ENCODE measurements around the gene MGAT5B. TPM values are rescaled to one million over a fixed set of nuclear protein-coding genes. Genes with fewer than 3 reads are reported as not detected.

MGAT5B gene
- polyA plus RNA-seq, 1 experiment: 0.58 TPM

DNA sequence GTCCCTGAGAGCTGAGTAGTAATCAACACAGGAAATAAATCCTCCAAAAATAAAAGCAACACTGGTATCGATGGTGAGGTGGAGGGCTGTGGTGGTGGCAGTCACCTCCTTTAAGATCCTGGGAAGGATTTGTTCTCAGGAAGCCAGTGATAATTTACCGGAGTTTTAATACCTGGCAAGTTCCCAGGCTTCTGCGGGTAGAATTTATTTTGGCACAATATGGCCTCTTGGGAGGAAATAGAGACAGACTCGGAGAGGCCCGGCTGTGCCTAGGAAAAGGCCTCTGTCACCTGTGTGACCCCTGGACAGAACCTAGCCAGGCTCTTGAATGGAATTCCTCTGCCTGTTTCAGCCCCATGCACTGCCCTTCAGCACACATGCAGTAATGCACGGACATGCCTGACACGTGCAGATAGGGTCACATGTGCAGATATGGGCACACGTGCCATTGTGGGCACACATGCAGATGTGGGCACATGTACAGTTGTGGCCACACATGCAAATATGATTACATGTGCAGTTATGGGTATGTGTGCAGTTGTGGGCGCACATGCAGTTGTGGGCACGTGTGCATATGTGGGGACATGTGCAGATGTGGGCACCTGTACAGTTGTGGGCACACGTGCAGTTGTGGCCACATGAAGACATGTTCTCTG, 33.5 kb downstream of the MGAT5B start:
- TF ChIP-seq, protein P1, sequence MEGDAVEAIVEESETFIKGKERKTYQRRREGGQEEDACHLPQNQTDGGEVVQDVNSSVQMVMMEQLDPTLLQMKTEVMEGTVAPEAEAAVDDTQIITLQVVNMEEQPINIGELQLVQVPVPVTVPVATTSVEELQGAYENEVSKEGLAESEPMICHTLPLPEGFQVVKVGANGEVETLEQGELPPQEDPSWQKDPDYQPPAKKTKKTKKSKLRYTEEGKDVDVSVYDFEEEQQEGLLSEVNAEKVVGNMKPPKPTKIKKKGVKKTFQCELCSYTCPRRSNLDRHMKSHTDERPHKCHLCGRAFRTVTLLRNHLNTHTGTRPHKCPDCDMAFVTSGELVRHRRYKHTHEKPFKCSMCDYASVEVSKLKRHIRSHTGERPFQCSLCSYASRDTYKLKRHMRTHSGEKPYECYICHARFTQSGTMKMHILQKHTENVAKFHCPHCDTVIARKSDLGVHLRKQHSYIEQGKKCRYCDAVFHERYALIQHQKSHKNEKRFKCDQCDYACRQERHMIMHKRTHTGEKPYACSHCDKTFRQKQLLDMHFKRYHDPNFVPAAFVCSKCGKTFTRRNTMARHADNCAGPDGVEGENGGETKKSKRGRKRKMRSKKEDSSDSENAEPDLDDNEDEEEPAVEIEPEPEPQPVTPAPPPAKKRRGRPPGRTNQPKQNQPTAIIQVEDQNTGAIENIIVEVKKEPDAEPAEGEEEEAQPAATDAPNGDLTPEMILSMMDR (IDR thresholded peaks at IDR 0.05; ENCODE audit: insufficient read depth, low read depth, low read length): no peak
- no peaks in the 10 kb centered on the region for H3K27me3 ChIP-seq (ENCODE audit: control insufficient read depth, insufficient read depth, low read length)
- ChIA-PET CTCF (no interaction called here), POLR2A (no interaction called here)
- H3K36me3 ChIP-seq (ENCODE audit: control insufficient read depth, insufficient read depth, low read length): no peaks in the 10 kb centered on the region
- no peak overlapping the region for H3K4me3 ChIP-seq (ENCODE audit: low read depth, low read length)
- no peak for DNase-seq (ENCODE audit: low read depth)

DNA sequence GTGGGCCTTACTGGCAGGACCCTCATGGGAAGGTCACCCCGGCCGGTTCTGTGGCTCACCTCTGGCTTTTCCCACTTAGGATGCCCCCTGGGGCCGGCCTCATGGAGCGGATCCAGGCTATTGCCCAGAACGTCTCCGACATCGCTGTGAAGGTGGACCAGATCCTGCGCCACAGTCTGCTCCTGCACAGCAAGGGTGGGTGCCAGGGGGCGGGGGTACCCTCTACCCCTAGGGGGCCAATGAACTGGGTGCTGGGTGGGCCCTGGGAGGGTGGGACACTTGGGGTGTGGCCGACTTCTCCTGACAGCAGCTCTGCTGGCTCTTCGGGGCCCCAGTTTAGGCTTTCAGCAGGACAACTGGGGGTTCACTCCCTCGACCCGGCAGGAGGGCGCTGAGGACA, 34.3 kb downstream of the MGAT5B start:
- H3K36me3 ChIP-seq (ENCODE audit: control insufficient read depth, insufficient read depth, low read length): no peaks in the 10 kb centered on the region
- ChIA-PET CTCF (no interaction called here), POLR2A (no interaction called here)
- no peak overlapping the region for H3K4me3 ChIP-seq (ENCODE audit: low read depth, low read length)
- DNase-seq (ENCODE audit: low read depth): no peak
- no peaks in the 10 kb centered on the region for H3K27me3 ChIP-seq (ENCODE audit: control insufficient read depth, insufficient read depth, low read length)
- TF ChIP-seq, protein P1 (IDR thresholded peaks at IDR 0.05; ENCODE audit: insufficient read depth, low read depth, low read length): no peak

DNA sequence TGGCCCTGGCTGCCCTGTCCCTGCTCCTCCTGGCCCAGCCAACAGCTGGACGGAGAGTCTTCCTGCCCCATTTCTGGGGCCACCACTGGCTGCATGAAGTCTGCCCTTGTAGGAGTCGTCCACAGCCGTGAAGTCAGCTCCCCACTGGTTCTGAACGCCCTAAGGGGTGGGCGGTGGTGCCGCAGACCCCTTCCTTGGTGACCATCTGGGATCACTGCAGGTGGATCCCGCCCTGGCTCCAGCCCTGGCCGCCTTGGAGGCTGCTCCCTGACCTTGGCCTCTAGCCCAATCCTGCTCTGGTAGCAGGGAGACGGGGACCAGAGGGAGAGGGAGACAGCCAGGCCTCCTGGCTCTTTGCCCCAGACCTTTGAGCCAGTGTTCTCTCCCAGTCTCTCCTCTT, 35.4 kb downstream of the MGAT5B start:
- POLR2A ChIA-PET: no interaction called here
- Histone ChIP-seq H3K27me3 (ENCODE audit: control insufficient read depth, insufficient read depth, low read length) (no peaks in the 10 kb centered on the region), H3K36me3 (ENCODE audit: control insufficient read depth, insufficient read depth, low read length) (no peaks in the 10 kb centered on the region), H3K4me3 (ENCODE audit: low read depth, low read length) (no peak overlapping the region)
- no peak for DNase-seq (ENCODE audit: low read depth)
- CTCF ChIA-PET: no interaction called here
- TF ChIP-seq, protein P1 (IDR thresholded peaks at IDR 0.05; ENCODE audit: insufficient read depth, low read depth, low read length): no peak

DNA sequence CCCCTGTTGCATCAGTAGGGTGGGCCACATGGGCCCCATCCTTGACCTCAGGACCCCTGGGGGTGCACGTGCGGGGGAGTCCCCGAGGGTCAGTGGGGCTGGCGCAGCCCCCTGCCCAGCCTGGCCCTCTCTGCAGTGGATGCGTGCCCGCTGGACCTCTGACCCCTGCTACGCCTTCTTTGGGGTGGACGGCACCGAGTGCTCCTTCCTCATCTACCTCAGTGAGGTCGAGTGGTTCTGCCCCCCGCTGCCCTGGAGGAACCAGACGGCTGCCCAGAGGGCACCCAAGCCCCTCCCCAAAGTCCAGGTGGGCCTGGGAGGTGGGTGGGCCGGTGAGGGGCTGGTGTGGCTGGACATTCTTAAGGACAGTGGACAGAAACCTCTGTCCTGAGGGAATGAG, 35.9 kb downstream of the MGAT5B start:
- CTCF ChIA-PET: no interaction called here
- DNase-seq (ENCODE audit: low read depth): no peak
- TF ChIP-seq, protein P1 (IDR thresholded peaks at IDR 0.05; ENCODE audit: insufficient read depth, low read depth, low read length): no peak
- Histone ChIP-seq H3K4me3 (ENCODE audit: low read depth, low read length) (no peak overlapping the region), H3K36me3 (ENCODE audit: control insufficient read depth, insufficient read depth, low read length) (no peaks in the 10 kb centered on the region), H3K27me3 (ENCODE audit: control insufficient read depth, insufficient read depth, low read length) (no peaks in the 10 kb centered on the region)
- POLR2A ChIA-PET: no interaction called here

DNA sequence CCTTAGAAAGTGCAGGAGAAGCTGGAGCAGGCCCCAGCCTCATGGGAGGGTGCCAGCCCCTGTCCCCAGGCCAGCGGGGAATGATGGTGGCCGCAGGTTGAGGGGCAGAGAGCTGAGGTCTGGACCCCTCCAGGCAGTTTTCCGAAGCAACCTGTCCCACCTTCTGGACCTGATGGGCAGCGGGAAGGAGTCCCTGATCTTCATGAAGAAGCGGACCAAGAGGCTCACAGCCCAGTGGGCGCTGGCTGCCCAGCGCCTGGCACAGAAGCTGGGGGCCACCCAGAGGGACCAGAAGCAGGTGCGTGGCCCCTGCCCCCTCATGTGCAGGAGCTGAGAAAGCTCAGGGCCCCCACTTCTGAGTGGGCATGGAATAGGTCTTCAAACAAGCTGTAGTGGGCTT, 36.8 kb downstream of the MGAT5B start:
- no peak for DNase-seq (ENCODE audit: low read depth)
- Histone ChIP-seq H3K4me3 (ENCODE audit: low read depth, low read length) (no peak overlapping the region), H3K36me3 (ENCODE audit: control insufficient read depth, insufficient read depth, low read length) (no peaks in the 10 kb centered on the region), H3K27me3 (ENCODE audit: control insufficient read depth, insufficient read depth, low read length) (no peaks in the 10 kb centered on the region)
- TF ChIP-seq, protein P1 (IDR thresholded peaks at IDR 0.05; ENCODE audit: insufficient read depth, low read depth, low read length): no peak
- POLR2A ChIA-PET: no interaction called here
- CTCF ChIA-PET: interaction anchor here (0.5 kb wide), 1 partner anchor 1658 kb away, joined by 3 read pairs; no protein-coding TSS in a partner anchor
